SH-SY5Y (cell line): Measurements from ENCODE around the gene FUT9.

Source experiments
- GATA2 ChIP-seq: IDR thresholded peaks from 2 replicates; pipeline ENCODE4 v1.6.1; 2011; ENCODE audit warnings: mild to moderate bottlenecking, low read depth, low read length
- GATA3 ChIP-seq: IDR thresholded peaks from 2 replicates; pipeline ENCODE4 v1.6.1; 2011; ENCODE audit warnings: low read depth, mild to moderate bottlenecking, low read length, moderate library complexity

DNA sequence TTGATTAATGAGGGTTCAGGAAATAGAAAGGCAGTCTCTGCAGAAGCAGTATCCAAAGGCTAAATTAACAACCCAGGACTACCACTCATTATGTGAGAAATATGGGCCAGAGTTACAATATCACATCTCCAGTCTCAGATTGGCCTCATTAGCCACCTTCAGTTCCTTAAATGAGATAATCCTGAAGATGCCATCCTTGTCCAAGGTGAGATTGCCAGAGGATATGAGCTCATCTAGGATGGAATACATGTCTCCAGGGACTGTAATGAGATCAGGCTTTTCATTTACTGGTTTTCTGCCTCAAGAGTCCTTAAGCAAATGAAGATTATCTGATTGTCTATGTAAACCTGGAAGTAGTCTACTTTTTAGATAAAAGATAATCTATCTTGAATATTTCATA lies 196.3 kb downstream of the FUT9 start:
- no peak for TF ChIP-seq GATA2
- TF ChIP-seq GATA3, result no peak
